HCT116 (cell line): ENCODE data around the gene NEB.

Experiments
- EZH2 ChIP-seq: fragments of 200-600 bp; sonication (generic); IDR thresholded peaks from 2 replicates; pipeline ENCODE4 v1.6.1; 2017; ENCODE audit warnings: antibody characterized with exemption, mixed run types
- TF ChIP-seq, protein P1 (sequence below), 3 experiments: fragments of 200-600 bp in 1 of 3; sonication (generic) in 1 of 3; IDR thresholded peaks in 2 of 3; conservative IDR thresholded peaks in 1 of 3; 2 replicates each; pipeline ENCODE4 v1.5.1; 2012 to 2017; ENCODE audit warnings: low read depth in 2 of 3, low read length in 2 of 3, antibody characterized with exemption in 1 of 3, borderline replicate concordance in 1 of 3, control low read depth in 1 of 3, mild to moderate bottlenecking in 1 of 3, mixed read lengths in 1 of 3, mixed run types in 1 of 3, moderate library complexity in 1 of 3; ENCODE audit not compliant: insufficient read depth in 1 of 3

DNA sequence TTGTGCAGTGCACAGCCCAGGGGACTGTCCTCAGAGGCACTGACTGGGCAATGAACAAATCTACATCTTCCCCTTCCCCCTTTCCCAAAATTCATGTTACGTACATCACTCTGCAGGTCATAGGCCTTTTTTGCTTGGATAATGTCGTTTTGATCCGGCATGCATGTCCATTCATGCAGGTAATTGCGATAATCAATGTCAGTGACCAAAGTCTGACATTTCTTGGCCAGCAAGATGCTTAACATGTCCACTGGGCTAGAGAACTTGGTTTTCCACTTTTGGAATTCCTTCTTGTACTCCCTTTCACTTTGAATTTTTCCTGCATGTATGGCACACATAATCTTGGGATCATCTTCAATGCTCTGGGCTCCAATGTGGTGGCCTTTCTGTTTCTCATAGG lies 124.6 kb downstream of the NEB start:
- TF ChIP-seq, protein P1, sequence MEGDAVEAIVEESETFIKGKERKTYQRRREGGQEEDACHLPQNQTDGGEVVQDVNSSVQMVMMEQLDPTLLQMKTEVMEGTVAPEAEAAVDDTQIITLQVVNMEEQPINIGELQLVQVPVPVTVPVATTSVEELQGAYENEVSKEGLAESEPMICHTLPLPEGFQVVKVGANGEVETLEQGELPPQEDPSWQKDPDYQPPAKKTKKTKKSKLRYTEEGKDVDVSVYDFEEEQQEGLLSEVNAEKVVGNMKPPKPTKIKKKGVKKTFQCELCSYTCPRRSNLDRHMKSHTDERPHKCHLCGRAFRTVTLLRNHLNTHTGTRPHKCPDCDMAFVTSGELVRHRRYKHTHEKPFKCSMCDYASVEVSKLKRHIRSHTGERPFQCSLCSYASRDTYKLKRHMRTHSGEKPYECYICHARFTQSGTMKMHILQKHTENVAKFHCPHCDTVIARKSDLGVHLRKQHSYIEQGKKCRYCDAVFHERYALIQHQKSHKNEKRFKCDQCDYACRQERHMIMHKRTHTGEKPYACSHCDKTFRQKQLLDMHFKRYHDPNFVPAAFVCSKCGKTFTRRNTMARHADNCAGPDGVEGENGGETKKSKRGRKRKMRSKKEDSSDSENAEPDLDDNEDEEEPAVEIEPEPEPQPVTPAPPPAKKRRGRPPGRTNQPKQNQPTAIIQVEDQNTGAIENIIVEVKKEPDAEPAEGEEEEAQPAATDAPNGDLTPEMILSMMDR (IDR thresholded peaks at IDR 0.05 in 2 of 3, conservative IDR thresholded peaks at IDR 0.05 in 1 of 3; ENCODE audit: borderline replicate concordance in 1 of 3, insufficient read depth in 1 of 3, low read depth in 2 of 3, low read length in 2 of 3) = no peak
- TF ChIP-seq EZH2 = no peak
